Measurements from ENCODE around the gene CD2BP2. TPM values are rescaled to one million over a fixed set of nuclear protein-coding genes. Genes with fewer than 3 reads are reported as not detected.
"Not testable (repeated sequence)": the region's sequence is repeated elsewhere in the genome, so short reads cannot be mapped to it uniquely, and the experiment has no call there.

Gene CD2BP2
- total and polyA plus RNA-seq, 2 donors (not counting 1 experiment from before 2014, with no cell fraction given), result 26.1 to 80.1 TPM

- no peak overlapping the region for H3K27ac ChIP-seq (ENCODE audit: low read length in 2 of 2)
- no peak overlapping the region for H3K9ac ChIP-seq (ENCODE audit: low read length)
- no peak overlapping the region for H3K4me3 ChIP-seq (ENCODE audit: control extremely low read depth in 1 of 5, extremely low read depth in 1 of 5, insufficient read depth in 1 of 5, low read depth in 2 of 5, low read length in 4 of 5)
- TF ChIP-seq CTCF (IDR thresholded peaks at IDR 0.05), result no peak
- no peak for TF ChIP-seq EZH2 (IDR thresholded peaks at IDR 0.05; ENCODE audit: borderline replicate concordance, insufficient read depth, low read depth, low read length, poor library complexity, severe bottlenecking)
- Mint-ChIP-seq H3K9me3 (ENCODE audit: insufficient read depth) (no peaks in the 10 kb centered on the region), H3K27me3 (peaks cover 4% of the 10 kb centered on the region), H3K4me3 (peak overlapping the region; percentile 59), H3K27ac (no peak overlapping the region), H3K4me1 (peaks cover 30% of the 10 kb centered on the region)
- H3K36me3 ChIP-seq (replicated peaks in 1 of 2; ENCODE audit: control extremely low read depth in 1 of 2, control insufficient read depth in 1 of 2, extremely low read depth in 1 of 2, insufficient read depth in 2 of 2, low read length in 1 of 2), result peaks cover 0 to 16% of the 10 kb centered on the region in 2 experiments
- no peak overlapping the region for H3K4me2 ChIP-seq (replicated peaks; ENCODE audit: low read depth, low read length, poor library complexity, severe bottlenecking)
- ATAC-seq (ENCODE audit: low read depth), result no peak
- H2AFZ ChIP-seq (ENCODE audit: insufficient read depth, low read depth, low read length, poor library complexity, severe bottlenecking), result no peak overlapping the region
- no peak for DNase-seq
- H3K4me1 ChIP-seq (ENCODE audit: control insufficient read depth in 2 of 2, insufficient read depth in 2 of 2, low read length in 2 of 2), result peaks cover 16 to 39% of the 10 kb centered on the region in 2 donors
- POLR2A ChIA-PET, result interaction anchor here (1.4 to 4.7 kb wide), 2 partner anchors 10 to 15 kb away, joined by 4 to 51 read pairs; partner anchors contain the start of genes SEPTIN1 and ZNF771
- H3K9me3 ChIP-seq (ENCODE audit: control extremely low read depth in 1 of 3, control insufficient read depth in 2 of 3, insufficient read depth in 1 of 3, low read length in 2 of 3), result no peaks in the 10 kb centered on the region
- no peaks in the 10 kb centered on the region for H3K27me3 ChIP-seq (replicated peaks in 1 of 4; ENCODE audit: control extremely low read depth in 1 of 4, control insufficient read depth in 3 of 4, insufficient read depth in 4 of 4, low read length in 3 of 4)
- H4K20me1 ChIP-seq (ENCODE audit: control insufficient read depth, insufficient read depth, low read length, poor library complexity, severe bottlenecking), result peaks cover 25% of the 10 kb centered on the region
- CTCF ChIA-PET, result interaction anchor here (0.7 to 5.0 kb wide), 2 partner anchors 12 to 201 kb away, joined by 3 to 65 read pairs; partner anchors contain the start of gene ZNF771
- WGBS (ENCODE audit: insufficient coverage), result 100% methylated on average over 1 of the region's 4 CpGs
- intact Hi-C loops (cut with micrococcal nuclease), result loop anchor here (10.0 kb wide), 1 partner anchor 532 kb away; the partner anchor contains the start of gene CDIPT
- H3K79me2 ChIP-seq (ENCODE audit: control insufficient read depth, insufficient read depth, low read length), result peaks cover 30% of the 10 kb centered on the region
These were observed 41.9 kb upstream of the CD2BP2 start for GRCh38 chr16:30397056-30397455.

- H3K4me2 ChIP-seq (replicated peaks; ENCODE audit: low read depth, low read length, poor library complexity, severe bottlenecking), result peak overlapping the region; percentile 87
- 90% methylated on average over 2 of the region's 4 CpGs for WGBS (ENCODE audit: insufficient coverage)
- H3K27ac Mint-ChIP-seq; H2AFZ ChIP-seq (ENCODE audit: insufficient read depth, low read depth, low read length, poor library complexity, severe bottlenecking); DNase-seq; H3K9me3 Mint-ChIP-seq (ENCODE audit: insufficient read depth); H3K9ac ChIP-seq (ENCODE audit: low read length); H3K4me3 ChIP-seq (ENCODE audit: control extremely low read depth in 1 of 5, extremely low read depth in 1 of 5, insufficient read depth in 1 of 5, low read depth in 2 of 5, low read length in 4 of 5); H3K27ac ChIP-seq (ENCODE audit: low read length in 2 of 2); ATAC-seq (ENCODE audit: low read depth); H3K9me3 ChIP-seq (ENCODE audit: control extremely low read depth in 1 of 3, control insufficient read depth in 2 of 3, insufficient read depth in 1 of 3, low read length in 2 of 3); H3K27me3 Mint-ChIP-seq; H3K27me3 ChIP-seq (replicated peaks in 1 of 4; ENCODE audit: control extremely low read depth in 1 of 4, control insufficient read depth in 3 of 4, insufficient read depth in 4 of 4, low read length in 3 of 4): not testable (repeated sequence)
- peaks cover 30% of the 10 kb centered on the region for H3K79me2 ChIP-seq (ENCODE audit: control insufficient read depth, insufficient read depth, low read length)
- H3K36me3 ChIP-seq (replicated peaks in 1 of 2; ENCODE audit: control extremely low read depth in 1 of 2, control insufficient read depth in 1 of 2, extremely low read depth in 1 of 2, insufficient read depth in 2 of 2, low read length in 1 of 2), result peaks cover 0 to 16% of the 10 kb centered on the region in 2 experiments
- intact Hi-C loops (cut with micrococcal nuclease), result loop anchor here (10.0 kb wide), 1 partner anchor 532 kb away; the partner anchor contains the start of gene CDIPT
- H4K20me1 ChIP-seq (ENCODE audit: control insufficient read depth, insufficient read depth, low read length, poor library complexity, severe bottlenecking), result peaks cover 25% of the 10 kb centered on the region
- CTCF ChIA-PET, result interaction anchor here (1.0 to 5.0 kb wide), 4 partner anchors 12 to 21 kb away, joined by 3 to 65 read pairs (median 7); partner anchors contain the start of genes SEPTIN1 and ZNF771
- H3K4me1 ChIP-seq (ENCODE audit: control insufficient read depth in 2 of 2, insufficient read depth in 2 of 2, low read length in 2 of 2), result peaks cover 16 to 39% of the 10 kb centered on the region in 2 donors
- peak overlapping the region; percentile 59 for H3K4me3 Mint-ChIP-seq
- H3K4me1 Mint-ChIP-seq, result peaks cover 29% of the 10 kb centered on the region
- POLR2A ChIA-PET, result interaction anchor here (0.8 to 4.7 kb wide), 5 partner anchors 11 to 42 kb away, joined by 3 to 51 read pairs (median 9); partner anchors contain the start of genes CD2BP2, SEPTIN1, TBC1D10B and ZNF771
These were observed 41.5 kb upstream of the CD2BP2 start for GRCh38 chr16:30396627-30397026.

Data from B cell (primary cell).